ENCODE measurements around the gene NR6A1.

DNA sequence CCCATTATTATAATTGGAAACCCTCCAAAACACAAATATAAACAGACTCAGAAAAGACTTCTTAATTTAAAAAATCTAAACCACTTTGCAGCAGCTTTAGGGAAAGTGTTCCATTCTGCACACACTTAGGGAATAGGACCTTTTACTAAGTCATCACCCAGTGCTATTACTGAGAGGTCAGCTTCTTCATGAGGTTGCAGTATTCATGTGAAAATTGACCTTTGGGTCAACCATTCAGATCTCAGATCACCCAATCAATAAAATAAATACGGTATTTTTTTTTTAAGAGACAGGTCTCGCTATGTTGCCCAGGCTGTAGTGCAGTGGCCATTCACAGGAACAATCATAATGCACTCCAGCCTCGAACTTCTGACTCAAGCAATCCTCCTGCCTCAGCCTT, 21.8 kb downstream of the NR6A1 start:
- no peak for TF ChIP-seq POLR2AphosphoS5 (IDR thresholded peaks at IDR 0.05; ENCODE audit: insufficient read depth in 1 of 2, low read depth in 1 of 2)
- TF ChIP-seq, protein P1, sequence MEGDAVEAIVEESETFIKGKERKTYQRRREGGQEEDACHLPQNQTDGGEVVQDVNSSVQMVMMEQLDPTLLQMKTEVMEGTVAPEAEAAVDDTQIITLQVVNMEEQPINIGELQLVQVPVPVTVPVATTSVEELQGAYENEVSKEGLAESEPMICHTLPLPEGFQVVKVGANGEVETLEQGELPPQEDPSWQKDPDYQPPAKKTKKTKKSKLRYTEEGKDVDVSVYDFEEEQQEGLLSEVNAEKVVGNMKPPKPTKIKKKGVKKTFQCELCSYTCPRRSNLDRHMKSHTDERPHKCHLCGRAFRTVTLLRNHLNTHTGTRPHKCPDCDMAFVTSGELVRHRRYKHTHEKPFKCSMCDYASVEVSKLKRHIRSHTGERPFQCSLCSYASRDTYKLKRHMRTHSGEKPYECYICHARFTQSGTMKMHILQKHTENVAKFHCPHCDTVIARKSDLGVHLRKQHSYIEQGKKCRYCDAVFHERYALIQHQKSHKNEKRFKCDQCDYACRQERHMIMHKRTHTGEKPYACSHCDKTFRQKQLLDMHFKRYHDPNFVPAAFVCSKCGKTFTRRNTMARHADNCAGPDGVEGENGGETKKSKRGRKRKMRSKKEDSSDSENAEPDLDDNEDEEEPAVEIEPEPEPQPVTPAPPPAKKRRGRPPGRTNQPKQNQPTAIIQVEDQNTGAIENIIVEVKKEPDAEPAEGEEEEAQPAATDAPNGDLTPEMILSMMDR (IDR thresholded peaks at IDR 0.05) = no peak
